IPS-NIHi7 (cell line): ENCODE results near the gene DHRS7.

ENCODE experiments used
- DNase-seq: peaks from one replicate; pipeline ENCODE4 v3.0.0; 2012; ENCODE audit warnings: mixed read lengths; ENCODE audit errors: extremely low spot score

DHRS7 gene

DNA sequence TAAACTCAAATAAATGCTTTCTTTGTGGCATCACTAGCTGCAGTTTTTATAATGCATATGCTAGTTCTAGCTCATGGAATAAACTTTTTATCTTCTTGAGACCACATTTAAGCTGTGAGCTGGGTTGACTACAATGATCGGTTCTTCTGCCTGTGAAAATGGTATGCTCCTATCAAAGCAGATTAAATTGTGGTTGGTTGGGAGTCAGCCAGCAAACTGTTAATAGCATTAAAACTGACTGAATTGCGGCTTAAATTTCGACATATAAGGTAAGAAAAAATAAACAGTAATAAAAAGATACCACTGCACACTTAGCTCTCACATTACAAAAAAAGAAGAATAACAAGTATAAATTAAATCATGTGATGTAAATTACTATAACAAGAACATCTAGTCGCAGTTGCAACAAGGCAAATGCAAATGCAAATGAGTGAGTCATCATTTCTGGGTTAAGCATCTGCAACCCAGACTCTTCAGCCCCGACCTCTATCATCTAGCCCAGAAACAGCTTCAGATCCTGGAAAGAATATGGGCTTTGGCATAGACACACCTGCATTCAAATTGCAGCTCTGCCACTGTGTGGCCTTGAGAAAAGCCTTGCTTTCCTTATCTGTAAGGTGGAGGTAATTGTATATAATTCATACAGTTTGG, 19.8 kb upstream of the DHRS7 start:
- DNase-seq = no peak

DNA sequence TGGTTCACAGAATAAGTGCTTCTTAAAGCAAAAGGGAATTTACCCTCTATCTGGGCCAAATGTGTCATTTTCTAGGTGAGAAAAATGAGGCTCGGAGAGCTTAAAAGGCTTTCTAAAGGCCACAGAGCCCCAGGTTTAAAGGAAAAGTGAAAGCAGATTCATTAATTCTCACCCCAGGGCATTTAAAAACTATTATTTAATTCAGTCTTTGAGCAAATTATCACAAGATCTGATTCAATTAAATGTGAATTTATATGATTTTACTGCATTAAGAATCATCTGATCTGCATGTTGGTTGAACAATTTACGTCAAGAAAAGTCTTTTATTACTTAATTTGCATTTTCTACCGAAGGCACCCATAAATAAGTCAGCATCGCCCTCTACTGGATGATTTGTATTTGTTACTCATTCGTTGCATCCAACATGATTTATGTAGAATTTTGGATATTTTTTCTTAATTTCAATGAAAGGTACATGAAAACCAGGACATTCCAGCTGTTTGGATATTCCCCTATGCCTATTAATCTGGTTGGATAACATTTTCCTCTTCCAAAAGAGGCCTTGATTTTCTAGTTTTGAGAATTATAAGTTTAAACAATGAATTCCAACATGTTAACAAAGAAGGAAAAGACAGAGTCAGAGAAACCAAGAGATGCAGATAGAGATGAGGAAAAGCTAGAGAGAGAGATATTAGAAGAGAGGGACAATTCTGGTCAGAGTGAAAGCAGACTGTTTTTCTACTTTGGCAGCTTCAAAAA, 19.1 kb upstream of the DHRS7 start:
- DNase-seq = no peak

DNA sequence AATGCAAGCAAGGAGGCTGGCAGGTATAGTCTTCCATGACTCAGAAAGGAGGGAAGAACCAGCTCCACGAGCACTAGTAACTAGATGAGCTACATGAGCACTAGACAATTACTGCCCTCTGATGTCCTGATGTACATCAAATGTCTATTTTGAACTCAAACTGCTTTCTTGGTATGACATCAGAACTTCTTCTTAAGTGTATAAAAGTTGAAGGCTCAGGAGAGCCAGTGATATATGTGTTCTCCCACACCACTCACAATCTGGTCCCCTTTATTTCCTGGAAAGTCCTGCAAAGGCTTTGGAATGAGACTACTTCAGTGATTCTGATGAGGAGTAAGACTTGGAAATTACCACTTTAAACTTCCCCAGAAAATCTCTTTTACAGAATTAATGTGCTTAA, 18.5 kb upstream of the DHRS7 start:
- no peak for DNase-seq

- no peak for DNase-seq
Observed at GRCh38 chr14:60183138-60183537, 17.9 kb upstream of the DHRS7 start.

DNA sequence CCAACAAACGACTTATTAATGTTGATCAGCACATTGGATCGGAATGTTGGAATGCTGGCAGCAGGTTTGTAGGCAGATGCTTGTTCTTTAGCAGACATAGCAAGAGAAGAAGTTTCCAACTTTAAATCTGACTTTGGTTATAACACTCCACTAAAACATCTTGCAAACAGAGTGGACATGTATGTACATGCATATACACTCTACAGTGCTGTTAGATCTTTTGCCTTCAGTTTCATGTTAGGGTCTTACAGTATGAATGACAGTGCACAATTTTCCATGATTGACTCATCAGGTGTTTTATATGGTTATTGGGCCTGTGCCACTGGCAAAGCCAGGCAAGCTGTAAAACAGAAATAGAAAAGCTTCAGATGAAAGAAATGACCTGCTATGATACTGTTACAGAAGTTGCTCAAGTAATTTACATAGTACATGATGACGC, 14.3 kb upstream of the DHRS7 start:
- no peak for DNase-seq

DNA sequence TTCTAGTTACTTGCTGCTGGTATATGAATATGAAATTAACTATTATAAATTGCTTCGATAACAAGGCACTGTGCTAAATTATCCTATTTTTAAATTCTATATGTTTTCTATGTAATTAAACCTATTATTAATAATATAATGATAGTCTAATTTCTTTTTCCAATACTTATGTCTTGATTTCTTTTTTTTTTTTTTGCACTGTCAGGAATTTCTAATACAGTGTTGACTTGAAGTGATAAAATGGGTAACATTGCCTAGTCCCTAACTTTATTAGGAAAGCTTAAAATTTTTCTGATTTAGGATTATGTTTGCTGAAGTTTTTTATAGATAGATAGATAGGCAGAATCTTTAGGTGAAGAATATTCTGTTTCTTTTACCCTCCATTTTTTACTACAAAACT, 13.6 kb upstream of the DHRS7 start:
- no peak for DNase-seq

GRCh38 chr14:60178164-60178563, 13.0 kb upstream of the DHRS7 start:
- DNase-seq = no peak

DNA sequence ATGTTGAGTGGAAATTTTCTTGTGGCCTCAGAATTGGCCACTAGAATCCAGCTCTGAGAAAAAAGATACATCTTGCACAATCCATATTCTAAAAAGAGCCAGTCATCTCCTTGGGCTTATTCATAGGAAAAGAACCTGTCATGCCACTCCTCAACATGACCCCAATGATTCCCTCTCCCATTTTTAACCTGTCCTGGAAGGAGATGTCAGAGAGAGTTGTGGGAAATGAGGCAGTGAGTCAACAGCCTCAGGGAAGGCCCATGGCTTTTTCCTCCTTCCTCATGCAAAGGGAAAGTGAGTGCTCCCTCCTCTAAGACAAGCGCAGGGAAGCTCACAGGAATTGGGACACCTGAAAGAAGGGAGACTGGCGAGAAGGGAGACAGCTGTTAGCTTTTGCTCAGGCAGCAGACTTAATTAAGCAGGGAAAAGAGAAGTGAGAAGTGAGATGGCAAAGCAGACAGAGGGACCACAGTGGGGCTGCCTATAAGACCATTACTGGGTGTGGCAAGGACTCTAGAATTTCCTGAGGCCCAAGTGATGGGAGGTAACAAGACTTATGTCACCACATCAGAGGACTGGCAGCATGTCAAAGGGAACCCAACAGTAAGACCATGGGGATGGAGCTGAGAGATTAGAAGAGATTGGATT, 10.2 kb upstream of the DHRS7 start:
- no peak for DNase-seq

DNA sequence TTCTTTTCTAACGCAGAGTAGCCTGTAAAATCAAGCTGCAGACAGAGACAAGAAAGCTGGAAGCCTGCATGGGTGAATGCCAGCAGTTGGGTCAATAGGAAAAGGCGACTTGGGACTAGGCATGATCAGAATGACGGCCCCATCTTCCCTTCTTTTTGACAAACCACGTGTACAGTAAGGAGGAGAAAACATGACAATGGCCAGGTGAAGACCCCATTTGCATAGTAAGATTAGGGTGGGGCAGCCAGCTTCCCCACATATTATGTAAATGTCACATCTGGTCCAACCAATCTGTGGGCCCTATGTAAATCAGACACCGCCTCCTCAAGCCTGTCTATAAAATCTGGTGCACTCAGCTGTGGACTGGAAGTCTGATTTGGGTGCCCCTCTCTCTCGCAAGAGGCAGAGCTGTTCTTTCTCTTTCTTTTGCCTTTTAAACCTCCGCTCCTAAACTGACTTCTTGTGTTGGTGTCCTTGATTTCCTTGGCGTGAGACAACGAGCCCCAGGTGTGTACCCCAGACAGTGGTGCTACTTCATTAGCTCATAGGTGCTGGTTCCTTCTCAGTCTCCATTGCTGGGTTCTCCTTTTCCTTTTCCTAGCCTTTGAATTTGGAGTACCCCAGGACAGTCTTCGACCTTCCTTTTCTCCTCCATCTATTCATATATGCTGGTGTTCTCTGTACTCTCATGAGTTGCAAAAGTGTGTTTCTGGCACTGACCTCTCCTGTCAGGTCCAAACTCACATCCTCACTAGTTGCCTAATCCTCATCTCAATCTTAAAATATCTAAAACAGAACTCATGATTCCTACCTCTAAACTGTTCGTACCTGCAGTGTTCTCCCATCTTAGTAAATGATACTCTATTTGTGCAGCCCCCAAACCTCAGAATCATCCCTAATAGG, 9.4 kb upstream of the DHRS7 start:
- no peak for DNase-seq

GRCh38 chr14:60171690-60172089, 6.5 kb upstream of the DHRS7 start:
- DNase-seq = no peak

DNA sequence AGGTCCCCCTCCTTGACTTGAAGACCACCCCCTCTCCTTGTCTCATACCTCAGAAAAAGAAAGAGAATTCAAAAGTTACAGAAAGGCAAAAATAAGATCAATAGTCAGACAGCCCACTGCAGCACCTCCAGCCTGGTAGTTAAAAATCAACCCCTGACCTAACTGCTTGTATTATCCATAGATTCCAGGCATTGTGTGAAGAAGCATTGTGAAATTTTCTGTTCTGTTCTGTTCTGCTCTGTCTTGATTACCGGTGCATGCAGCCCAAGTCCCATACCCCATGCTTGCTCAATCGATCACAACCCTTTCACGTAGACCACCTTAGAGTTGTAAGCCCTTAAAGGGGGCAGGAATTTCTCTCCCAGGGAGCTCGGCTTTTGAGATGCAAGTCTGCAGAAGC, 5.8 kb upstream of the DHRS7 start:
- no peak for DNase-seq

DNA sequence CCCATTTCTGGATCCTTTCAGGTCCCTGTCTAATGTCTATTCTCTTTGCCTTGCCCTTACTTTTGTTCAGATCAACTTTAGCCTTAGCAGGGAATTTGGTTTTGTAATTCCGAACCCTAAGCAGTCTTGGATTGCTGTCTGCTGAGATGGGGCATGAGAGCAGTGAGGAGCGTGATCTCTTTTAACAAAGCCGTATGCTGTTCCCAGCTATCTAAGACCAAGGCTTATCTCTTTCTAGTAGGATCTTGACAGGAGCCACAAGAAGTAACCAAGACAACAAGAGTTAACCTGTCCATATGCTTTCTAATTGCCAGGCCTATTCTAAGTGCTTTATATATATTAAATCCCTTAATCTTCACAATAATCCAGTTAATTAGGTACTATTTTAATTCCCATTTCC, 4.5 kb upstream of the DHRS7 start:
- DNase-seq = no peak

DNA sequence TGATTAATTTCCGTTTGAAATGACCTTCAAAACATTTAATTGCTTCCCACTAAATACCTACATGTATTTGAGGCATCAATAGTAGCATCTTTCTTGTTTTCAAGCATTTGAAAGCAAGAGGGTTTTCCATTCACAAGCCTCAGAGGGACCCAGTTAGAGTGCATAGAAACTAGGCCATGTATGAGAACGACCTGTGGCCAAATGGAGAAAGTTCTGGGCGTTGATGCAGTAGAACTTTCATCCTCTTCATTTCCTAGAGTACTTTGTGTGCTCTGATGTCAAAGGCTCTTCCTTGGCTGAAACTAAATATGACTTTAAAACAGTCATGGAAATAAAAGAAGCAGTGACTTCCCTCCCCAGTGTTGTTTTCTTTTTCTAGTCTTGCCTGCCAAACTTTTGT, 944 bp upstream of the DHRS7 start:
- DNase-seq = no peak

DNA sequence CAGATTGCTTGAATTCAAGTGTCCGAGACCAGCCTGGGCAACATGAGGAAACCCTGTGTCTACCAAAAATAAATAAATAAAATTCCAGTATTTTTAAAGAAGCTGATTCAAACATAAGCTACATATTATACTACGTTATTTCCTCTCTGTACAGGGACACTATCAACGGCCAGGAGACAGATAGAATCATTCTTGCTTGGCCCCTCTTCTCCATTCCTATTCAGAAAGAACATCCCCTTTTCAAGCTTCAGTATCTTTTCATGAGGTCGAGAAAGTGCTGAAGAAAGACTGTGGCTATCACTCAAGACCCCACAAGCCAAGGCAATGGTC, 314 bp upstream of the DHRS7 start:
- no peak for DNase-seq

GRCh38 chr14:60164404-60164711, 840 bp downstream of the DHRS7 start:
- no peak for DNase-seq

DNA sequence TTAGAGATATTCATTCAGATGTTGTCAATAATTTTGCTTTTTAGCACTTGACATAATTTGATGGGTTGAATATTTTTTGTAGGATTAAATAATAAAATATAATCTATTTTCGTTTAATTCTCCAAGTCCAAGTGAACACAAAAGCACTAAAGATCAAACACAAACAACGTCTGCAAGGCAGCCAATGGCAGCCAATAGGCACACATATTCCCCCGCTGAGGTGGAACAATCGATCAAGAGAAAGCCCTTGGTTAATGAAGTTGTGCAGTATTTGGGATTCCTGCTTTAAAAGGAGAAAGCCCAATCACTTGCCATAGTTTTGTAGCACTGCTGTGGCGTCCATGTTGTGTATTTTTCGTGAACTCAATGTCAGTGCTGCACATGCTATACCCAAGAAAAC, 1.5 kb downstream of the DHRS7 start:
- DNase-seq = no peak

DNA sequence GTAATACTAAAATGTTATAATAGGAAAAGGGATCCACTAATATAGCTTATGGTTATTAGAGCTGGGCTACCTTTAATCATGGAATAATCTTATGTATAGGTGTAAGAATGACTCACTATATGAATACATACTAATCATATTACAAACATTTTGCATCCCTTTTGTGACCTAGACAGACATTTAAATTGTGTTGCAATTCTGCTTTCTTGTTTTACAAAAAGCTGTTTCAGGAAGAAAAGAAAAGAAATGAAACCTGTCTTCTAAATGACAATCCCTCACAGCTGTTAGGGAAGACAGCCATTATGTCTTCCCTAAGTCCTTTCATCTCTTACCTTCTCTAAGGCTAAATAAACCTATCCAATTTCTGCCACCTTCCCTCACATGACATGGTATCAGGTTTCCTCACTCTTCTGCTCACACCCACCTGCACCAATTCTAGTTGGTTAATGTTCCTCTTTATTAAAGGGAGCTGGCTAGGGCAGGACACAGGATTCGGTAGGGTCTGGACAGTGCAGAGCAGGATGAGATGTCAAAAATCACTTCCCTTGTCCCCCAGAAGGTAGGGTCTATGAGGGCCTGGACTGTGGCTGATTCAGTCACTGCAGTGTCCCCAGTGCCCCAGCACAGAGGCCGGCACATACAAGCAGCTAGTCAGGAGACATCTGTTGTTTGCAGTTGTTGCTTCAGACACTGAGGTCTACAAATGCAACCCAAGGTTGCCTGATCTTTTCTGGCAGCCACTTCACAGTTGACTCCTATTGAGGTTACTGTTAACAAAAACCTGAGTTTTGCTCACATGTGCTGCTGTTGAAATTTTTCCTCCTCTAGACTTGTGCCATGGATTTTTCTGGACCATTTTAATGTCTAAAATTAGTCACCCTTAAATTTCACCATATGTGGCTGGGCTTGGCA, 3.7 kb downstream of the DHRS7 start:
- DNase-seq = no peak

DNA sequence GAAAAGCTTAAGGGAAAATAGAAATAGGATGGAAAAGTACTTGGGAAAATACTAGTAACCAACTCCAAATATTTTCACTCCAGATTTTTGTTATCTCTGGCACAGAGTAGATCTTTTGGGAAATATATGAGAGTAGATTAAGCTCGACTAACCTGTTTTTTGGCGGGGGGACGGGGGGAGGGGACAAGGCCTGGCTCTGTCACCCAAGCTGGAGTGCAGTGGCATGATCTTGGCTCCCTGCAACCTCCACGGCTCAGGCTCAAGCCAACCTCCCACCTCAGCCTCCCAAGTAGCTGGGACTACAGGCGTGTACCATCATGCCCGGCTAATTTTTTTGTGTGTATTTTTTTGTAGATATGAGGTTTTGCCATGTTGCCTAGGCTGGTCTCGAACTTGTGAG, 4.8 kb downstream of the DHRS7 start:
- DNase-seq = no peak

DNA sequence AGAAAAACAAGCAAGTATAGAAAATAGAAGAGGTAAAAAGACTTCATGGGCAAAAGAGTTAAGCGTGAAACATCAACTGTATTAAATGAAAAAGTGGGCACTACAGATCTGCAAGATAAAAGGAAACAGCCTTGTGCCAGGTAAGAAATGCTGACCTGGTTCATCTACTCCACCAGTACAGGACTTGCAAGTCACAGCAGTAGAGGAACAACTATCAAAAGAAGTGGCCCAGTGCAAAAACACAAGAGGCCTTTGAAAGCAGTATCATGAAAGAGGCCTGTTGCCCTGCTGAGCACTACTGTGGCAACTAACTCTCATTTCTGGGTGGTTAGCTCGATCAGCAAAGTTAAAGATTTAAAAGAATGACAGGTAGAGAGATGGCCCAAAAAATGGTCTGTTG, 10.5 kb downstream of the DHRS7 start:
- DNase-seq = no peak

DNA sequence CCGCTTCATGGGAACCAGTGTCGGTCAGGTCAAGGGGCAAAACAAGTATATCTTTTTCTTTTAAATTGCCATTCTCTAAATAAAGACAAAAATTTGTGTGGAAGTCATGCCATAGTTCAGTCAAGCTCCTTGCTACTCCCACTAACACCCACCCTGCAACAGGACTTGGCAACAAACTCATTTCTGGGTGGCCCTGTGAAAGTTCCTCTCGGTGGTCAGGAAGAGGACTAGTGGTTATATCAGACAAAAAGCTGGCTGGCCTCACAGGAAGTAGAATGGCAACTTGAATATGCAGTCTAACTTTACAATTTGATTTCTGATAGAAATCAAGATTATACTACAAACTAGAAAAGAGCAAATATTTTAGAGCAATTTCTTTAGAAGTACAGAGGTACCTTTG, 11.2 kb downstream of the DHRS7 start:
- DNase-seq = no peak

- DNase-seq = no peak
Observed at GRCh38 chr14:60151715-60152114, 13.5 kb downstream of the DHRS7 start.
